IMR-90 (cell line): ENCODE data around the gene NARS2. TPM values are rescaled to one million over a fixed set of nuclear protein-coding genes. Genes with fewer than 3 reads are reported as not detected.
A peak's percentile ranks its signal among the peaks of the same experiment; 100 is the strongest.

ENCODE experiments used
- ATAC-seq: fragments of 200-7000 bp; cut with Tn5 transposase; 2 replicates; pipeline ENCODE4 v1.9.1; 2020; ENCODE audit warnings: low read depth, mild to moderate bottlenecking, moderate library complexity
- BruUV-seq: library from RNA; stranded (reverse); fragments of 400-500 nt; replicated peaks from 2 replicates; lab custom pipeline; 2021; lab: Mats Ljungman, UMichigan
- CTCF ChIA-PET: fragments of 300-600 bp; formaldehyde crosslinking; extraction: SDS; loops from one replicate; lab custom pipeline; 2021; ENCODE audit warnings: antibody characterized with exemption; lab: Yijun Ruan, JAX
- POLR2A ChIA-PET: fragments of 300-600 bp; sonication (Branson Sonifier 250); formaldehyde crosslinking; loops from one replicate; lab custom pipeline; 2022; ENCODE audit warnings: antibody characterized with exemption; ENCODE audit not compliant: unreplicated experiment; lab: Charles Lee
- DNase-seq: peaks from one replicate; pipeline ENCODE4 v3.0.0; 2013
- H2AFZ ChIP-seq: replicated peaks from 2 replicates; pipeline ENCODE3; 2013; ENCODE audit warnings: low read length, mild to moderate bottlenecking; ENCODE audit not compliant: poor library complexity
- H2AK5ac ChIP-seq: 2 replicates; pipeline ENCODE4 v1.6.1; 2013; ENCODE audit warnings: low read depth, low read length, inconsistent platforms
- H2AK9ac ChIP-seq: replicated peaks from 2 replicates; pipeline ENCODE3; 2013; ENCODE audit warnings: mild to moderate bottlenecking, low read depth, low read length, moderate library complexity; ENCODE audit not compliant: poor library complexity
- H2BK120ac ChIP-seq: 2 replicates; pipeline ENCODE4 v1.6.1; 2013; ENCODE audit warnings: low read depth, low read length, inconsistent platforms
- H2BK15ac ChIP-seq: 3 replicates; pipeline ENCODE4 v1.6.1; 2013; ENCODE audit warnings: low read depth, low read length, inconsistent platforms
- H2BK20ac ChIP-seq: 2 replicates; pipeline ENCODE4 v1.6.1; 2013; ENCODE audit warnings: low read depth, mild to moderate bottlenecking, inconsistent platforms, low read length, moderate library complexity
- H2BK5ac ChIP-seq: 2 replicates; pipeline ENCODE4 v1.6.1; 2013; ENCODE audit warnings: mild to moderate bottlenecking, low read depth, low read length, inconsistent platforms; ENCODE audit not compliant: poor library complexity, severe bottlenecking
- H3K14ac ChIP-seq: replicated peaks from 2 replicates; pipeline ENCODE4 v1.6.1; 2013; ENCODE audit warnings: low read depth, low read length, inconsistent platforms
- H3K18ac ChIP-seq: 2 replicates; pipeline ENCODE4 v1.6.1; 2013; ENCODE audit warnings: low read depth, low read length, control low read depth
- H3K23ac ChIP-seq: 2 replicates; pipeline ENCODE4 v1.6.1; 2013; ENCODE audit warnings: low read depth, low read length, inconsistent platforms
- H3K27ac ChIP-seq: 2 replicates; pipeline ENCODE4 v1.5.1; 2013; ENCODE audit warnings: mild to moderate bottlenecking, control low read depth, low read length; ENCODE audit not compliant: insufficient read depth
- H3K27me3 ChIP-seq: 2 replicates; pipeline ENCODE4 v1.6.1; 2013; ENCODE audit warnings: low read length; ENCODE audit not compliant: control insufficient read depth, insufficient read depth
- H3K36me3 ChIP-seq: 2 replicates; pipeline ENCODE4 v1.6.1; 2013; ENCODE audit warnings: low read length, mixed read lengths; ENCODE audit not compliant: control insufficient read depth, insufficient read depth
- H3K4ac ChIP-seq: 2 replicates; pipeline ENCODE4 v1.6.1; 2013; ENCODE audit warnings: low read depth, low read length, inconsistent platforms
- H3K4me1 ChIP-seq: 2 replicates; pipeline ENCODE4 v1.6.1; 2013; ENCODE audit warnings: low read length, mixed read lengths; ENCODE audit not compliant: control insufficient read depth, insufficient read depth
- H3K4me2 ChIP-seq: 2 replicates; pipeline ENCODE4 v1.6.1; 2013; ENCODE audit warnings: low read depth, mild to moderate bottlenecking, control low read depth, low read length, moderate library complexity
- H3K4me3 ChIP-seq: 2 replicates; pipeline ENCODE4 v1.5.1; 2013; ENCODE audit warnings: low read depth, mild to moderate bottlenecking, control low read depth, low read length, moderate library complexity; ENCODE audit not compliant: insufficient read depth
- H3K56ac ChIP-seq: 2 replicates; pipeline ENCODE4 v1.6.1; 2013; ENCODE audit warnings: low read length, inconsistent platforms; ENCODE audit not compliant: insufficient read depth; ENCODE audit errors: extremely low read depth
- H3K79me1 ChIP-seq, 2 experiments: 2 replicates each; pipeline ENCODE4 v1.6.1; 2013; ENCODE audit warnings: low read length in 2 of 2, inconsistent platforms in 1 of 2, low read depth in 1 of 2
- H3K9ac ChIP-seq: 2 replicates; pipeline ENCODE4 v1.6.1; 2013; ENCODE audit warnings: low read depth, low read length, control low read depth
- H3K9me1 ChIP-seq: 2 replicates; pipeline ENCODE4 v1.6.1; 2013; ENCODE audit warnings: low read length, inconsistent platforms; ENCODE audit not compliant: insufficient read depth
- H3K9me3 ChIP-seq: 2 replicates; pipeline ENCODE4 v1.6.1; 2013; ENCODE audit warnings: low read length; ENCODE audit not compliant: control insufficient read depth, insufficient read depth
- H4K20me1 ChIP-seq: 2 replicates; pipeline ENCODE4 v1.6.1; 2013; ENCODE audit warnings: low read length, inconsistent platforms; ENCODE audit not compliant: insufficient read depth
- H4K5ac ChIP-seq: 2 replicates; pipeline ENCODE4 v1.6.1; 2013; ENCODE audit warnings: mild to moderate bottlenecking, low read depth, low read length, control low read depth
- H4K8ac ChIP-seq, 2 experiments: 2 replicates each; pipeline ENCODE4 v1.6.1; 2013; ENCODE audit warnings: low read depth in 2 of 2, low read length in 2 of 2, control low read depth in 1 of 2, inconsistent platforms in 1 of 2
- H4K91ac ChIP-seq: 2 replicates; pipeline ENCODE4 v1.6.1; 2013; ENCODE audit warnings: low read depth, low read length, inconsistent platforms; ENCODE audit not compliant: insufficient read depth
- BHLHE40 ChIP-seq: fragments of 150-350 bp; IDR thresholded peaks from 2 replicates; pipeline ENCODE4 v1.6.1; 2016; ENCODE audit warnings: mild to moderate bottlenecking, low read depth, low read length
- CEBPB ChIP-seq: IDR thresholded peaks from 2 replicates; pipeline ENCODE4 v1.6.1; 2012; ENCODE audit warnings: low read depth, low read length, improper control_type of control experiment
- CHD1 ChIP-seq: IDR thresholded peaks from 2 replicates; pipeline ENCODE4 v1.6.1; 2012; ENCODE audit warnings: low read depth, low read length, improper control_type of control experiment
- ELK1 ChIP-seq: fragments of 150-350 bp; IDR thresholded peaks from 2 replicates; pipeline ENCODE4 v1.6.1; 2016; ENCODE audit warnings: low read depth, mild to moderate bottlenecking, low read length, moderate library complexity, borderline replicate concordance
- FOS ChIP-seq: fragments of 150-350 bp; IDR thresholded peaks from 2 replicates; pipeline ENCODE4 v1.6.1; 2016; ENCODE audit warnings: low read depth, low read length
- MAFK ChIP-seq: IDR thresholded peaks from 2 replicates; pipeline ENCODE4 v1.6.1; 2012; ENCODE audit warnings: low read depth, low read length, improper control_type of control experiment
- MAZ ChIP-seq: IDR thresholded peaks from 2 replicates; pipeline ENCODE4 v1.6.1; 2012; ENCODE audit warnings: low read depth, mild to moderate bottlenecking, low read length, improper control_type of control experiment, moderate library complexity, borderline replicate concordance
- MXI1 ChIP-seq: IDR thresholded peaks from 2 replicates; pipeline ENCODE4 v1.6.1; 2012; ENCODE audit warnings: low read depth, mild to moderate bottlenecking, low read length, moderate library complexity, borderline replicate concordance
- NFE2L2 ChIP-seq: fragments of 150-350 bp; IDR thresholded peaks from 2 replicates; pipeline ENCODE4 v1.6.1; 2016; ENCODE audit warnings: low read depth, mild to moderate bottlenecking, low read length
- POLR2A ChIP-seq: IDR thresholded peaks from 2 replicates; pipeline ENCODE4 v1.6.1; 2012; ENCODE audit warnings: mild to moderate bottlenecking, low read depth, low read length
- RAD21 ChIP-seq: IDR thresholded peaks from 2 replicates; pipeline ENCODE4 v1.6.1; 2012; ENCODE audit warnings: low read length, improper control_type of control experiment
- RCOR1 ChIP-seq: IDR thresholded peaks from 2 replicates; pipeline ENCODE4 v1.6.1; 2012; ENCODE audit warnings: mild to moderate bottlenecking, low read length, improper control_type of control experiment; ENCODE audit not compliant: insufficient replicate concordance
- SMC3 ChIP-seq: fragments of 150-350 bp; IDR thresholded peaks from 2 replicates; pipeline ENCODE4 v1.6.1; 2016; ENCODE audit warnings: low read depth, mild to moderate bottlenecking, antibody characterized with exemption, low read length, moderate library complexity
- USF2 ChIP-seq: fragments of 150-350 bp; IDR thresholded peaks from 2 replicates; pipeline ENCODE4 v1.6.1; 2017; ENCODE audit warnings: mild to moderate bottlenecking, antibody characterized with exemption, low read length, low read depth
- WGBS, 2 experiments: methylation state at CpG; one replicate each; pipeline versions ENCODE4 v1.1.5 to v1.1.7; 2013; ENCODE audit warnings: missing lambda C conversion rate in 2 of 2; ENCODE audit not compliant: insufficient read length in 1 of 2; ENCODE audit errors: extremely low coverage in 2 of 2; 5-methylcytosine and 5-hydroxymethylcytosine counted together
- dilution Hi-C: fragments of 300-500 bp; cut with HindIII; formaldehyde crosslinking; loops from one replicate; pipeline ENCODE4 v1.14.3; 2018; ENCODE audit warnings: low sequenced_read_pairs; ENCODE audit not compliant: unreplicated experiment
- in situ Hi-C: fragments of 300-500 bp; cut with MboI; formaldehyde crosslinking; loops from 3 replicates; pipeline ENCODE4 v1.14.3; 2019; ENCODE audit warnings: low sequenced_read_pairs, inconsistent platforms, mixed read lengths
- intact Hi-C: fragments of 100-400 bp; cut with micrococcal nuclease; formaldehyde crosslinking; loops from 2 replicates; pipeline ENCODE4 v1.10.0; 2022
- polyA plus RNA-seq, 3 experiments: library from polyadenylated mRNA; depleted of rRNA; stranded (reverse); fragments of >200 nt; gene quantifications; 2 replicates each; pipeline ENCODE4 v1.2.3, GENCODE V29; 2012; ENCODE audit warnings: low replicate concordance in 1 of 3
- total RNA-seq: library from RNA; depleted of rRNA; stranded (reverse); fragments of >200 nt; gene quantifications from 2 replicates; pipeline ENCODE4 v1.2.3, GENCODE V29; 2012
- TF ChIP-seq, protein P1 (sequence below): conservative IDR thresholded peaks from 2 replicates; pipeline ENCODE4 v1.5.1; 2012; ENCODE audit warnings: mild to moderate bottlenecking, low read depth, low read length, improper control_type of control experiment

The NARS2 gene
- total and polyA plus RNA-seq, 2 of the 4 experiments (the other 2 are of a cell fraction): 8.0 to 15.8 TPM

DNA sequence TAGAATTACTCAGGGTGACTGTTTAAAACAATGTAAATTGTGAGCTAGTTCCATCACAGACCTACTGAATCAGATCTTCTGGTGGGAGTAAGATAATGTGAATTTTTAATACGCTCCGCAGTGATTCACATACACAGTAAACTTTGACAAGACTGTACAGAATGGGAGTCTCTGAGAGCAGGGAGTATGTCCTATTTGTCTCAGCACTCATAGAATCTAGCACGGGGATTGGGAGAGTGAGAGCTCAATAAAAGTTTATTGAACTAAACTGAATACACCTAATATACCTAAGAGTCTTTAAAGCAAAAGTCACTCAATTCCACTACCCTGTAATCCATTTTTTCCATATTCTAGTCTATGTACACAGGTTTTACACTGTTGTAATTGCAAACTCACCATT is 145.9 kb downstream of the NARS2 start:
- H3K79me1 ChIP-seq: no peaks in the 10 kb centered on the region
- intact Hi-C loops (no loop called here), in situ Hi-C loops (no loop called here), dilution Hi-C loops (no loop called here)
- H2AFZ ChIP-seq: no peak overlapping the region
- H3K18ac ChIP-seq: no peak overlapping the region
- no peaks in the 10 kb centered on the region for H3K9me1 ChIP-seq
- H3K4ac ChIP-seq: no peak overlapping the region
- DNase-seq: peak; percentile 21
- H3K23ac ChIP-seq: no peak overlapping the region
- ATAC-seq: no peak
- H2AK9ac ChIP-seq: no peak overlapping the region
- no TSS peak for BruUV-seq
- no peaks in the 10 kb centered on the region for H3K9me3 ChIP-seq
- no peaks in the 10 kb centered on the region for H4K20me1 ChIP-seq
- no peak overlapping the region for H2BK15ac ChIP-seq
- H3K4me2 ChIP-seq: no peak overlapping the region
- no peak overlapping the region for H3K9ac ChIP-seq
- no peak overlapping the region for H4K8ac ChIP-seq
- H4K5ac ChIP-seq: no peak overlapping the region
- WGBS, 2 experiments: no CpG with 5 or more reads among the region's 3 CpGs
- H2BK120ac ChIP-seq: no peak overlapping the region
- no peak overlapping the region for H3K56ac ChIP-seq
- H2BK20ac ChIP-seq: no peak overlapping the region
- no peaks in the 10 kb centered on the region for H3K36me3 ChIP-seq
- no peak overlapping the region for H2AK5ac ChIP-seq
- H2BK5ac ChIP-seq: no peak overlapping the region
- no peaks in the 10 kb centered on the region for H3K27me3 ChIP-seq
- H3K27ac ChIP-seq: no peak overlapping the region
- TF ChIP-seq POLR2A: no peak
- TF ChIP-seq RCOR1: no peak
- no peak for TF ChIP-seq USF2
- no peak for TF ChIP-seq CHD1
- TF ChIP-seq MAFK: no peak
- no peak for TF ChIP-seq BHLHE40
- TF ChIP-seq ELK1: no peak
- TF ChIP-seq MXI1: no peak
- no peak for TF ChIP-seq MAZ
- no peak for TF ChIP-seq CEBPB
- no peak for TF ChIP-seq SMC3
- TF ChIP-seq FOS: no peak
- no peak for TF ChIP-seq NFE2L2
- TF ChIP-seq, protein P1, sequence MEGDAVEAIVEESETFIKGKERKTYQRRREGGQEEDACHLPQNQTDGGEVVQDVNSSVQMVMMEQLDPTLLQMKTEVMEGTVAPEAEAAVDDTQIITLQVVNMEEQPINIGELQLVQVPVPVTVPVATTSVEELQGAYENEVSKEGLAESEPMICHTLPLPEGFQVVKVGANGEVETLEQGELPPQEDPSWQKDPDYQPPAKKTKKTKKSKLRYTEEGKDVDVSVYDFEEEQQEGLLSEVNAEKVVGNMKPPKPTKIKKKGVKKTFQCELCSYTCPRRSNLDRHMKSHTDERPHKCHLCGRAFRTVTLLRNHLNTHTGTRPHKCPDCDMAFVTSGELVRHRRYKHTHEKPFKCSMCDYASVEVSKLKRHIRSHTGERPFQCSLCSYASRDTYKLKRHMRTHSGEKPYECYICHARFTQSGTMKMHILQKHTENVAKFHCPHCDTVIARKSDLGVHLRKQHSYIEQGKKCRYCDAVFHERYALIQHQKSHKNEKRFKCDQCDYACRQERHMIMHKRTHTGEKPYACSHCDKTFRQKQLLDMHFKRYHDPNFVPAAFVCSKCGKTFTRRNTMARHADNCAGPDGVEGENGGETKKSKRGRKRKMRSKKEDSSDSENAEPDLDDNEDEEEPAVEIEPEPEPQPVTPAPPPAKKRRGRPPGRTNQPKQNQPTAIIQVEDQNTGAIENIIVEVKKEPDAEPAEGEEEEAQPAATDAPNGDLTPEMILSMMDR: no peak
- TF ChIP-seq RAD21: no peak
- H3K4me1 ChIP-seq: peaks cover 5% of the 10 kb centered on the region
- CTCF ChIA-PET: interaction anchor here (1.8 kb wide), 1 partner anchor 9 kb away, joined by 7 read pairs; no protein-coding TSS in a partner anchor
- no peak overlapping the region for H3K14ac ChIP-seq
- no peak overlapping the region for H3K4me3 ChIP-seq
- no peak overlapping the region for H4K91ac ChIP-seq
- POLR2A ChIA-PET: no interaction called here
